Kidney (tissue), 22 donors: ENCODE results near the gene SIX3. TPM values are rescaled to one million over a fixed set of nuclear protein-coding genes. Genes with fewer than 3 reads are reported as not detected.

ENCODE experiments used
- DNase-seq, 5 donors: peaks; one replicate each; pipeline ENCODE4 v3.0.0-alpha.2; 2013 to 2020
- FAIRE-seq: peaks from 2 replicates; lab custom pipeline; 2012; peaks lifted over from hg19 to GRCh38; lab: Jason Lieb, UNC
- H3K27ac ChIP-seq, 2 donors: one replicate each; pipeline ENCODE4 v1.7.0; 2013; ENCODE audit warnings: low read depth in 2 of 2, low read length in 2 of 2, inconsistent platforms in 1 of 2
- H3K27me3 ChIP-seq: one replicate; pipeline ENCODE4 v1.7.1; 2013; ENCODE audit warnings: low read length, inconsistent platforms; ENCODE audit not compliant: control insufficient read depth, insufficient read depth
- H3K36me3 ChIP-seq, 3 donors: one replicate each; pipeline versions ENCODE4 v1.7.0 to v1.7.1; 2013; ENCODE audit warnings: low read length in 3 of 3, control low read depth in 1 of 3, inconsistent platforms in 1 of 3; ENCODE audit not compliant: insufficient read depth in 3 of 3, control insufficient read depth in 2 of 3
- H3K4me1 ChIP-seq, 3 donors: one replicate each; pipeline versions ENCODE4 v1.7.0 to v1.7.1; 2013; ENCODE audit warnings: low read length in 3 of 3, inconsistent platforms in 1 of 3, low read depth in 1 of 3; ENCODE audit not compliant: control insufficient read depth in 2 of 3, insufficient read depth in 2 of 3
- H3K4me3 ChIP-seq, 3 donors: one replicate each; pipeline versions ENCODE4 v1.7.0 to v1.8.1; 2013; ENCODE audit warnings: low read length in 3 of 3, control low read depth in 1 of 3, inconsistent platforms in 1 of 3
- H3K9ac ChIP-seq, 3 donors: one replicate each; pipeline versions ENCODE4 v1.7.0 to v1.7.1; 2013; ENCODE audit warnings: low read length in 3 of 3, control low read depth in 1 of 3, inconsistent platforms in 1 of 3
- H3K9me3 ChIP-seq, 3 donors: one replicate each; pipeline versions ENCODE4 v1.7.0 to v1.7.1; 2013; ENCODE audit warnings: low read length in 3 of 3, control low read depth in 1 of 3, inconsistent platforms in 1 of 3; ENCODE audit not compliant: control insufficient read depth in 2 of 3, insufficient read depth in 1 of 3
- intact Hi-C: fragments of 100-400 bp; cut with DNase I; formaldehyde crosslinking; loops from one replicate; pipeline ENCODE4 v1.11.1; 2022
- long read RNA-seq, 10 donors: library from polyadenylated mRNA in 1 of 10; unstranded in 1 of 10; transcript quantifications; one replicate each; pipeline ENCODE4 v2.0.0 and lab custom pipeline, GENCODE V29; 2021 to 2026
- polyA plus RNA-seq: library from polyadenylated mRNA; stranded (reverse); fragments of 350-450 nt; fragmentation: Illumina TruSeq; extraction: RNeasy Lipid Tissue Mini Kit (QIAGEN cat#74804); gene quantifications from one replicate; pipeline ENCODE4 v1.2.3, GENCODE V29; 2014; ENCODE audit warnings: low read depth, low replicate concordance; ENCODE audit not compliant: insufficient read depth
- total RNA-seq: library from RNA; stranded (reverse); fragmentation: NEBNext Ultra II Directional; extraction: Animal tissue kit (Norgen Biotek cat#: 25700); gene quantifications from one replicate; pipeline ENCODE4 v1.2.1, GENCODE V29; 2021
- TF ChIP-seq, protein P1 (sequence below): IDR thresholded peaks from 3 replicates; pipeline ENCODE4 v1.5.1; 2012; ENCODE audit warnings: mild to moderate bottlenecking, moderate library complexity, borderline replicate concordance; ENCODE audit not compliant: insufficient read depth; ENCODE audit errors: extremely low read depth
- donor health status: control.
- donor health status: control.
- donor health status: control.
- donor health status: control.
- donor health status: control.
- donor health status: DM: yes; HTN: yes; CAD: no.
- donor health status: Normal renal cell carcinoma (clear cell type).

The SIX3 gene
- total RNA-seq (0.16 TPM), polyA plus RNA-seq (0.19 TPM)
- long read RNA-seq, donor 1, result 0 reads
- long read RNA-seq, donor 2, result 0 reads
- long read RNA-seq, donor 3, result 0 reads
- long read RNA-seq, donor 4, result 0 reads
- long read RNA-seq, donor 5, result 0 reads
- long read RNA-seq, donor 6, result 0 reads
- long read RNA-seq, donor 7, result 0 reads
- long read RNA-seq, donor 8, result 0 reads
- long read RNA-seq, donor 9, result 0 reads
- long read RNA-seq, donor 10, result 0 reads

GRCh38 chr2:44941551-44942234 is at the start of gene SIX3:
TSS of gene SIX3 (plus strand) at chr2:44941702. CDS start at chr2:44942105, 403 bp downstream.
- peaks cover 64% of the 10 kb centered on the region for H3K27me3 ChIP-seq
- no peak within 1 kb of the TSS for H3K27ac ChIP-seq
- peak in 2 of 5 donors; percentile 34 to 67 for DNase-seq
- peaks cover 0 to 7% (median 0%) of the 10 kb centered on the region in 3 donors for H3K4me1 ChIP-seq
- intact Hi-C loops, result no loop called here
- no peak for FAIRE-seq
- H3K9me3 ChIP-seq, result no peaks in the 10 kb centered on the region
- no peak within 1 kb of the TSS for H3K9ac ChIP-seq
- TF ChIP-seq, protein P1, sequence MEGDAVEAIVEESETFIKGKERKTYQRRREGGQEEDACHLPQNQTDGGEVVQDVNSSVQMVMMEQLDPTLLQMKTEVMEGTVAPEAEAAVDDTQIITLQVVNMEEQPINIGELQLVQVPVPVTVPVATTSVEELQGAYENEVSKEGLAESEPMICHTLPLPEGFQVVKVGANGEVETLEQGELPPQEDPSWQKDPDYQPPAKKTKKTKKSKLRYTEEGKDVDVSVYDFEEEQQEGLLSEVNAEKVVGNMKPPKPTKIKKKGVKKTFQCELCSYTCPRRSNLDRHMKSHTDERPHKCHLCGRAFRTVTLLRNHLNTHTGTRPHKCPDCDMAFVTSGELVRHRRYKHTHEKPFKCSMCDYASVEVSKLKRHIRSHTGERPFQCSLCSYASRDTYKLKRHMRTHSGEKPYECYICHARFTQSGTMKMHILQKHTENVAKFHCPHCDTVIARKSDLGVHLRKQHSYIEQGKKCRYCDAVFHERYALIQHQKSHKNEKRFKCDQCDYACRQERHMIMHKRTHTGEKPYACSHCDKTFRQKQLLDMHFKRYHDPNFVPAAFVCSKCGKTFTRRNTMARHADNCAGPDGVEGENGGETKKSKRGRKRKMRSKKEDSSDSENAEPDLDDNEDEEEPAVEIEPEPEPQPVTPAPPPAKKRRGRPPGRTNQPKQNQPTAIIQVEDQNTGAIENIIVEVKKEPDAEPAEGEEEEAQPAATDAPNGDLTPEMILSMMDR, result no peak
- peak within 1 kb of the TSS in 2 of 3 donors; percentile 64 to 70 for H3K4me3 ChIP-seq
- H3K36me3 ChIP-seq, result no peaks in the 10 kb centered on the region

GRCh38 chr2:44894058-44894457 is 47.4 kb upstream of the SIX3 start:
- no peak for FAIRE-seq
- TF ChIP-seq, protein P1, result no peak
- Histone ChIP-seq H3K4me1 (no peaks in the 10 kb centered on the region), H3K27ac (no peak overlapping the region), H3K36me3 (no peaks in the 10 kb centered on the region), H3K9ac (no peak overlapping the region), H3K9me3 (no peaks in the 10 kb centered on the region), H3K27me3 (no peaks in the 10 kb centered on the region), H3K4me3 (no peak overlapping the region)
- no peak for DNase-seq
- intact Hi-C loops, result no loop called here

DNA sequence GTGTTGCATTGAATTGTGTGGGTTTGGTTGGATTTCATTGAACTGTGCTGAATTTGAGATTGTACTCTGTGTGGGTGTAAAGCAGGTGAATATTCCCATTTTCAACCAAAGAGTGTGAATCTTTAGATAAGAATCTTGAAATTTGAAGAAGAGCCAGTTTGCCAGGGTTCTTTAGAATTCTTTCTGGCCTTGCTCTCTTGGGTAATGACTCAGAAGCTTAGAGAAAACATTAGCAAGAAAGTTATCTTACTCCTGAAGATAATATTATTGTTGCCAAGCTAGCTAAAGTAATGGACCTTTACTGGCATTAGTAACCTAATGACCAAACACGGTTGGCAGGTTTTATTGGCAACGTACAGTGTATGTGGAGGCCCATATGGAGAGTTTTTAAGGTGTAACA is 46.4 kb upstream of the SIX3 start:
- DNase-seq, result no peak
- Histone ChIP-seq H3K36me3 (no peaks in the 10 kb centered on the region), H3K4me3 (no peak overlapping the region), H3K4me1 (no peaks in the 10 kb centered on the region), H3K27ac (no peak overlapping the region), H3K9me3 (no peaks in the 10 kb centered on the region), H3K27me3 (no peaks in the 10 kb centered on the region), H3K9ac (no peak overlapping the region)
- TF ChIP-seq, protein P1, result no peak
- intact Hi-C loops, result no loop called here
- no peak for FAIRE-seq
